Gastrocnemius medialis (tissue), 4 donors: Measurements from ENCODE around the gene KIRREL1.

Experiments used
- CTCF ChIP-seq, 5 experiments: fragments of 450-650 bp in 3 of 5; fragments of 200-600 bp in 2 of 5; sonication (generic) in 2 of 5; IDR thresholded peaks in 4 of 5; conservative IDR thresholded peaks in 1 of 5; 1 replicate in 4 of 5; 2 replicates in 1 of 5; pipeline ENCODE4 v1.5.1; 2016 to 2019; ENCODE audit warnings: antibody characterized with exemption in 5 of 5, mild to moderate bottlenecking in 3 of 5, moderate library complexity in 3 of 5
- POLR2A ChIP-seq, 2 donors: fragments of 450-650 bp; IDR thresholded peaks; one replicate each; pipeline ENCODE4 v1.6.1; 2017; ENCODE audit warnings: antibody characterized with exemption in 2 of 2, mild to moderate bottlenecking in 2 of 2, moderate library complexity in 2 of 2

- TF ChIP-seq CTCF (IDR thresholded peaks at IDR 0.05 in 4 of 5, conservative IDR thresholded peaks at IDR 0.05 in 1 of 5) (no peak), POLR2A (IDR thresholded peaks at IDR 0.05) (no peak)
Measured at GRCh38 chr1:157978586-157979403, 14.7 kb upstream of the KIRREL1 start.
